Neuronal stem cell (in vitro differentiated cells): ENCODE measurements around the gene KRTDAP.

Experiments
- DNase-seq: peaks from one replicate; pipeline ENCODE4 v3.0.0-alpha.2; 2013; ENCODE audit warnings: low spot score
- H2AFZ ChIP-seq: one replicate; pipeline ENCODE4 v1.6.1; 2013; ENCODE audit warnings: mild to moderate bottlenecking, low read length, inconsistent platforms
- H2AK5ac ChIP-seq: 2 replicates; pipeline ENCODE4 v1.6.1; 2013; ENCODE audit warnings: low read depth, mild to moderate bottlenecking, inconsistent platforms, low read length, moderate library complexity, mixed read lengths
- H2BK120ac ChIP-seq: 2 replicates; pipeline ENCODE4 v1.6.1; 2013; ENCODE audit warnings: low read depth, mild to moderate bottlenecking, inconsistent platforms, low read length, moderate library complexity, mixed read lengths
- H2BK12ac ChIP-seq: one replicate; pipeline ENCODE4 v1.6.1; 2013; ENCODE audit warnings: low read length, inconsistent platforms
- H2BK15ac ChIP-seq: 2 replicates; pipeline ENCODE4 v1.6.1; 2013; ENCODE audit warnings: mild to moderate bottlenecking, low read length, inconsistent platforms, mixed read lengths
- H2BK5ac ChIP-seq: one replicate; pipeline ENCODE4 v1.6.1; 2013; ENCODE audit warnings: inconsistent platforms, mild to moderate bottlenecking, low read length, moderate library complexity
- H3K14ac ChIP-seq: one replicate; pipeline ENCODE4 v1.6.1; 2013; ENCODE audit warnings: low read length, inconsistent platforms
- H3K18ac ChIP-seq: 2 replicates; pipeline ENCODE4 v1.6.1; 2013; ENCODE audit warnings: low read length, inconsistent platforms
- H3K23ac ChIP-seq: 2 replicates; pipeline ENCODE4 v1.6.1; 2013; ENCODE audit warnings: low read depth, mild to moderate bottlenecking, mixed read lengths, low read length, inconsistent platforms; ENCODE audit not compliant: poor library complexity
- H3K27ac ChIP-seq: replicated peaks from 3 replicates; pipeline ENCODE4 v1.5.1; 2013; ENCODE audit warnings: low read length, inconsistent platforms
- H3K27me3 ChIP-seq, 3 experiments: 2 replicates each; pipeline ENCODE4 v1.6.1; 2013; ENCODE audit warnings: low read length in 3 of 3, mild to moderate bottlenecking in 2 of 3, inconsistent platforms in 1 of 3, low read depth in 1 of 3, mixed read lengths in 1 of 3, moderate library complexity in 1 of 3; ENCODE audit not compliant: control insufficient read depth in 3 of 3, insufficient read depth in 3 of 3
- H3K36me3 ChIP-seq, 2 donors: replicated peaks in 1 of 2; 2 replicates each; pipeline ENCODE4 v1.6.1; 2013; ENCODE audit warnings: low read length in 2 of 2; ENCODE audit not compliant: control insufficient read depth in 2 of 2, insufficient read depth in 2 of 2
- H3K4ac ChIP-seq: 2 replicates; pipeline ENCODE4 v1.6.1; 2013; ENCODE audit warnings: inconsistent platforms, mild to moderate bottlenecking, low read length, moderate library complexity
- H3K4me1 ChIP-seq, 2 donors: 1 replicate in 1 of 2; 2 replicates in 1 of 2; pipeline ENCODE4 v1.6.1; 2013; ENCODE audit warnings: low read length in 2 of 2, low read depth in 1 of 2; ENCODE audit not compliant: control insufficient read depth in 2 of 2, insufficient read depth in 1 of 2
- H3K4me2 ChIP-seq: one replicate; pipeline ENCODE4 v1.6.1; 2013; ENCODE audit warnings: mild to moderate bottlenecking, low read length, inconsistent platforms; ENCODE audit not compliant: insufficient read depth, poor library complexity, severe bottlenecking
- H3K4me3 ChIP-seq, 2 donors: 2 replicates each; pipeline ENCODE4 v1.5.1; 2013; ENCODE audit warnings: low read length in 2 of 2, mild to moderate bottlenecking in 2 of 2, inconsistent platforms in 1 of 2, moderate library complexity in 1 of 2
- H3K79me1 ChIP-seq: one replicate; pipeline ENCODE4 v1.6.1; 2013; ENCODE audit warnings: low read depth, mild to moderate bottlenecking, inconsistent platforms, low read length, moderate library complexity
- H3K9ac ChIP-seq: one replicate; pipeline ENCODE4 v1.6.1; 2013; ENCODE audit warnings: mild to moderate bottlenecking, low read depth, low read length, inconsistent platforms; ENCODE audit not compliant: poor library complexity
- H3K9me3 ChIP-seq, 2 donors: replicated peaks in 1 of 2; 2 replicates each; pipeline versions ENCODE3 to v1.6.1; 2013; ENCODE audit warnings: low read length in 2 of 2, mild to moderate bottlenecking in 2 of 2, inconsistent platforms in 1 of 2, low read depth in 1 of 2, mixed read lengths in 1 of 2, moderate library complexity in 1 of 2; ENCODE audit not compliant: control insufficient read depth in 2 of 2, insufficient read depth in 1 of 2
- H4K8ac ChIP-seq: one replicate; pipeline ENCODE4 v1.6.1; 2013; ENCODE audit warnings: low read depth, mild to moderate bottlenecking, inconsistent platforms, low read length, moderate library complexity
- H4K91ac ChIP-seq: one replicate; pipeline ENCODE4 v1.6.1; 2013; ENCODE audit warnings: low read length, low read depth, mild to moderate bottlenecking, inconsistent platforms; ENCODE audit not compliant: poor library complexity
- WGBS, 2 donors: extraction: QIAGEN DNeasy Blood & Tissue Kit; methylation state at CpG; one replicate each; pipeline ENCODE4 v1.1.7; 2013; ENCODE audit warnings: missing lambda C conversion rate in 2 of 2, mixed read lengths in 1 of 2; ENCODE audit not compliant: insufficient read length in 2 of 2, insufficient replicate concordance in 1 of 2; ENCODE audit errors: extremely low coverage in 2 of 2; 5-methylcytosine and 5-hydroxymethylcytosine counted together

The KRTDAP gene

DNA sequence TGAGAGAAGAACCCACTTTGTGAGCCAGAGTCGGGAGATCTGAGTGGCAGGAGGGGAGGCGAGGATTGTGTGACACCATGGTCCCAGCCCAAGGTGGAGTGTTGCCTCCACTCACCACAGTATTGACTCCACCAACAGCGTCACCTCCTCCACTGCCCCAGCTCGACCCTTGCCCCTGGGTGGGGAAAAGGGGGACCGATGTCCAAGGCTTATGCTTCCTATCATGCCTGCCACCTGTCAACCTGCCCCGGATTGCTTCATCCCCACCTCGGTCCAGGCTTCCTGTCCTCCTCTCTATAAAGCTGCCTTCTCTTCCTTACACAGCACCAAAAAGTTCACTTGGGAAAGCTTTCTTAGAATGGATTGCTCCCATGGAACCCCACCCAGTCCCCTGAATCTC is 15.7 kb upstream of the KRTDAP start:
- Histone ChIP-seq H3K9me3 (no peaks in the 10 kb centered on the region), H2BK5ac (no peak overlapping the region), H3K14ac (no peak overlapping the region), H2AFZ (no peak overlapping the region), H2BK12ac (no peak overlapping the region), H3K27me3 (peaks cover 0 to 84% (median 0%) of the 10 kb centered on the region in 3 experiments), H3K27ac (no peak overlapping the region), H3K9ac (no peak overlapping the region), H2BK15ac (no peak overlapping the region), H3K4me2 (no peak overlapping the region), H2AK5ac (no peak overlapping the region), H3K23ac (no peak overlapping the region), H4K91ac (no peak overlapping the region), H3K4me3 (no peak overlapping the region), H3K79me1 (peaks cover 3% of the 10 kb centered on the region), H3K36me3 (peaks cover 0 to 7% of the 10 kb centered on the region in 2 donors), H4K8ac (no peak overlapping the region), H2BK120ac (no peak overlapping the region), H3K4me1 (peaks cover 2 to 3% of the 10 kb centered on the region in 2 donors), H3K18ac (no peak overlapping the region), H3K4ac (no peak overlapping the region)
- DNase-seq = no peak
- no CpG with 5 or more reads among the region's 7 CpGs for WGBS, 2 donors

- Histone ChIP-seq H3K27me3 (peaks cover 0 to 79% (median 0%) of the 10 kb centered on the region in 3 experiments), H3K9me3 (no peaks in the 10 kb centered on the region), H3K23ac (no peak overlapping the region), H3K9ac (no peak overlapping the region), H4K91ac (no peak overlapping the region), H2BK15ac (no peak overlapping the region), H3K36me3 (peaks cover 0 to 17% of the 10 kb centered on the region in 2 donors), H2BK12ac (no peak overlapping the region), H3K4ac (no peak overlapping the region), H2BK5ac (no peak overlapping the region), H4K8ac (no peak overlapping the region), H3K79me1 (peaks cover 4% of the 10 kb centered on the region), H3K4me3 (no peak overlapping the region), H2AK5ac (no peak overlapping the region), H3K14ac (no peak overlapping the region), H3K27ac (no peak overlapping the region), H3K4me2 (no peak overlapping the region), H2AFZ (no peak overlapping the region), H3K18ac (no peak overlapping the region), H3K4me1 (no peaks in the 10 kb centered on the region), H2BK120ac (no peak overlapping the region)
- DNase-seq = no peak
- no CpG with 5 or more reads among the region's 4 CpGs for WGBS, 2 donors
Measured at GRCh38 chr19:35502751-35503150, 12.5 kb upstream of the KRTDAP start.

DNA sequence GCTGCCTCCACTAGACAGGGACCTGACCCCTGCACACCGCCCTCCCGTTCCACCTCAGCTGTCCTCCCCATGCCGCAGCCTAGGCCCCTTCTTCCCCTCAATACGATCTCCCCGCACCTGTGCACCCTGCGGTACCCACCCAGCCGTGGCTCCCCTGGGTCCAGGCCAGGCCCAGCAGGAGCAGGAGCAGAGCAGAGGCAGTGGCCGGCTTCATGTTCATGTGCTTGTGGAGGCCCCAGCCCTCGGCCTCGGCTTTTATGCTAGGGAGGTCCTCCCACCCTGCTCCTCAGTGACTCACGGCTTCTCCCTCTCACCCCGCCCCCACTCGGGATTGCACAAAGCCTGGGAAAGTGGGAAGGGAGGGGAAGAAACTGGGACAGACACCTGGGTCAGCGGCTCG is 11.4 kb upstream of the KRTDAP start:
- H2AK5ac ChIP-seq = no peak overlapping the region
- H4K91ac ChIP-seq = no peak overlapping the region
- H3K36me3 ChIP-seq = peaks cover 0 to 18% of the 10 kb centered on the region in 2 donors
- DNase-seq = no peak
- no peak overlapping the region for H4K8ac ChIP-seq
- no peaks in the 10 kb centered on the region for H3K9me3 ChIP-seq
- H3K18ac ChIP-seq = peak overlapping the region; percentile 74
- H3K14ac ChIP-seq = no peak overlapping the region
- peaks cover 0 to 72% (median 0%) of the 10 kb centered on the region in 3 experiments for H3K27me3 ChIP-seq
- H2BK12ac ChIP-seq = no peak overlapping the region
- peak overlapping the region; percentile 29 for H2AFZ ChIP-seq
- H3K4me3 ChIP-seq = no peak overlapping the region
- no peak overlapping the region for H3K27ac ChIP-seq
- H3K23ac ChIP-seq = peak overlapping the region; percentile 62
- no CpG with 5 or more reads among the region's 15 CpGs for WGBS, 2 donors
- H3K9ac ChIP-seq = peak overlapping the region; percentile 74
- no peak overlapping the region for H3K4ac ChIP-seq
- peaks cover 4% of the 10 kb centered on the region for H3K79me1 ChIP-seq
- no peak overlapping the region for H3K4me2 ChIP-seq
- H2BK5ac ChIP-seq = no peak overlapping the region
- no peak overlapping the region for H2BK15ac ChIP-seq
- no peak overlapping the region for H2BK120ac ChIP-seq
- H3K4me1 ChIP-seq = no peaks in the 10 kb centered on the region

DNA sequence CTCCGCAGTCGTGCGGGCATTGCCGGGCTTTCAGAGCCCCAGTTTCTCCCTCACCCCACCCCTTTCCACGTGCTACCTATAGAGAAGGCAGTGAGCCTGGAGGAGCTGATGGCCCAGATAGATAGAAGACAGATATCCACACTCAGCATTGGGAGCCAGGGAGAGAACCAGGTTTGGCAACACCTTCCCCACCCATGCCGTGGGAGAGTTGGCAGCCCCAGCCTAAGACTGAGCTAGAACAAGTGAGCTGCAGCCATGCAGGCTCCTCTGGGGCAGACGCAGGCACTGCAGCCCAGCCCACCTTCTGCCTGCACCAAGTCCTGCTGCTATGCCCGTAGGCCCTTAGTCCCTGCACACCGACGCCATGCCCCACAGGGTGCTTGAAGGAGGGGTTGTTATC is 10.3 kb upstream of the KRTDAP start:
- Histone ChIP-seq H3K4me1 (no peaks in the 10 kb centered on the region), H3K9ac (peak overlapping the region; percentile 61), H3K23ac (peak overlapping the region; percentile 81), H3K4ac (no peak overlapping the region), H3K4me2 (no peak overlapping the region), H2BK12ac (no peak overlapping the region), H3K18ac (no peak overlapping the region), H4K91ac (no peak overlapping the region), H4K8ac (no peak overlapping the region), H2BK5ac (no peak overlapping the region), H2BK15ac (no peak overlapping the region), H3K9me3 (no peaks in the 10 kb centered on the region), H3K27ac (no peak overlapping the region), H3K79me1 (peaks cover 4% of the 10 kb centered on the region), H2BK120ac (no peak overlapping the region), H3K36me3 (peaks cover 0 to 16% of the 10 kb centered on the region in 2 donors), H3K4me3 (no peak overlapping the region), H3K27me3 (peaks cover 0 to 66% (median 0%) of the 10 kb centered on the region in 3 experiments), H2AFZ (no peak overlapping the region), H2AK5ac (no peak overlapping the region), H3K14ac (no peak overlapping the region)
- DNase-seq = no peak
- WGBS, 2 donors = no CpG with 5 or more reads among the region's 10 CpGs
